Measurements from ENCODE around the gene SDS.

Gene SDS, protein sequence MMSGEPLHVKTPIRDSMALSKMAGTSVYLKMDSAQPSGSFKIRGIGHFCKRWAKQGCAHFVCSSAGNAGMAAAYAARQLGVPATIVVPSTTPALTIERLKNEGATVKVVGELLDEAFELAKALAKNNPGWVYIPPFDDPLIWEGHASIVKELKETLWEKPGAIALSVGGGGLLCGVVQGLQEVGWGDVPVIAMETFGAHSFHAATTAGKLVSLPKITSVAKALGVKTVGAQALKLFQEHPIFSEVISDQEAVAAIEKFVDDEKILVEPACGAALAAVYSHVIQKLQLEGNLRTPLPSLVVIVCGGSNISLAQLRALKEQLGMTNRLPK

DNA sequence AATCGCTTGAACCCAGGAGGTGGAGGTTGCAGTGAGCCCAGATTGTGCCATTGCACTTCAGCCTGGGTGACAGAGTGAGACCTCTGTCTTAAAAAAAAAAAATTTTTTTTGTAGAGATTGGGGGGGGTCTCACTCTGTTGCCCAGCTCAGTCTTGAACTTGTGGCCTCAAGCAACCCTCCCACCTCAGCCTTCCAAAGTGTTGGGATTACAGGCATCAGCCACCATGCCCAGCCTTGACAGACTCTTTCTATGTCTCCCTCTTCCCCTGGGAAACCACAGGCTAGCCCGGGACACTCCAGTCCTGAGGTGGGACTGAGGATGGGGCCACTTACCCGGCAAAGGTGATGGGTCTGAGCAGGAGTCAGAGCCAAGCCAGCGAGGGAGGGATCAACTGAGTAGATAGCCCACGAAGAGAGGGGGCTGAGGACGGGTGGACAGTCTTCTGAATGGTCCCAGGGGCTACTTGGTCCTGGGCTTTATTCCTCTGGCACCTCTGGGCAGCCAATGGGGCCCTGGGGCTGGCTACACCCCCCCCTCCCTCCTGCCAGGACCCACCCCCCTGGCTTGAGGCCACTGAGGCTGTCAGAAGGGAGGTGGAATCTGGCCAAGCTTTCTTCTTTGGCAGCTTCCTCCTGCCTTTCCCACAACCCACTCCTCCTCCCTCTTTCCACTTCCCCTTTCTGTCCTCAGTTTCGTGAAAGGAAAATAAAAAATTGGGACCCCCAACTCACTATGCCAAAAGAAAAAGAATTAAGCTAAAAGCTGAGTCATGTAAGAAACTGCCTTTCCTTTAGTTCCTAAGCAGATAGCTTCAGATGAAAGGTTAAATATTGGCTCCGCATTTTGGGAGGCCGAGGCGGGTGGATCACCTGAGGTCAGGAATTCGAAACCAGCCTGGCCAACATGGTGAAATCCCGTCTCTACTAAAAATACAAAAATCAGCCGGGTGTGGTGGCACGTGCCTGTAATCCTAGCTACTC, at the start of gene SDS:
SDS (minus strand) TSS at position 453 of the 981 bp plus-strand sequence. CDS start 4,179 bp downstream, outside the sequence.
- DNase-seq: no peak

DNA sequence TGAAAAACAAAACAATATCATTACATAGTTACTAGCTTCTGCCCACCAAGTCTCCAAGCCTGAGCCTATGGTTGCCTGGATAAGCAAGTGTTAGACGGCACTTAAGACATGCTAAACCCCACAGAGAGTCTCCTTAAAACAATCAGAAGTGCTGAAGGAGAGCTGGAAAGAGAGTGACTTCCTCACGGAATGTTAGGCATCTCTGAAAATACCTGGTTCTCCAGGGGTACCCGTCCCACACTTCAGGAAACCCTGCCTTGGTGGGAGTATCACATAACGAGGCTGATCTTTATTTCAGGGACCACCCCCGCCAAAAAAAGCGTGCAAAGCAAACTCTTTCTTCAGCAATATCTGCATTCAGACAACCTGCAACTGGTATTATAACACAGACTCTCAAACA, 49.6 kb upstream of the SDS start:
- no peak for DNase-seq

DNA sequence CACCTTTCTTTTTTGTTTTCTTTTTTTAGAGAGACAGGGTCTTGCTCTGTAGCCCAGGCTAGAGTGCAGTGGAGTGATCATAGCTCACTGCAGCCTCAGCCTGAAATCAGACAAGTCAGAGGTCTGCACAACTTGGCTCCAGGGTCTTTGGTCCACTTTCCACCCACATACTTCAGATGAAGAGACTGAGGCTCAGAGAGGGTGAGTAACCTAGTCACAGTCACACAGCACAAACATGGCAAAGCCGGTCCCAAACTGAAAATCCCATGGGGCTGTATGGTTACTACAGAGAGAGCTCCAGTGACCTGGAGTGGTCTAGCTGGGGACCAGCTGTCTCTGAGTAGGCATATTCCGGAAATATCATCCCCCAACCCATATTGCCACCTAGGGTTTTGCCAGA, 48.8 kb upstream of the SDS start:
- DNase-seq: no peak

DNA sequence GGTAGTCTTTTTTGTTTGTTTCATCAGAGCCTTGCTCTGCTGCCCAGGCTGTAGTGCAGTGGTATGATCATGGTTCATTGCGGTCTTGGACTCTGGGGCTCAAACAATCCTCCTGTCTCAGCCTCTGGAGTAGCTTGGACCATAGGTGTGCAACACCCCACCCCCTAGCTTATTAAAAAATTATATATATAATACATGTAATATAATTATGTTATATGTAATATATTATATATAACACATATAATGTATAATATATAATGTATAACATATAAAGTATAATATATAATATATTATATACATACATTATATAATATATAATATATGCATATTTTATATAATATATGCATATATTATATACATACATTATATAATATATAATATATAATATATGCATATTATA, 46.2 kb upstream of the SDS start:
- no peak for DNase-seq

DNA sequence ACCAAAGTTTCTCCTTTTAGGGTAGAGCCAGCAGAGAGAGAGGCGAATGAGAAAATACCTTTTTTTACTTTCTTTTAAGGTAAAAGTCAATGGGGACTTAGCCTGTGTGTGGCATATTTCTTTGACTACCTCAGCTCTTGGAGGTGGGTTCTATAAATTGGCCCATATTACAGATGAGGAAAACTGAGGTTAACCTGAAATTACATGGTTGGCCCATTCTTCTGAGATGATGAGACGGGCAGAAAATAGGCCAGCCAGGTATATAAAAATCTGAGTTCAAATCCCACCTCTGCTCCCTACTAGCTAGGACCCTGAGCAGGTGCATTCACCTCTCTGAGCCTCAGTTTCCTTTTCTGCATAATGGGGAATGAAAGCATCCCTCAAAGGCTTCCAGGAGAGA, 45.6 kb upstream of the SDS start:
- DNase-seq: no peak

DNA sequence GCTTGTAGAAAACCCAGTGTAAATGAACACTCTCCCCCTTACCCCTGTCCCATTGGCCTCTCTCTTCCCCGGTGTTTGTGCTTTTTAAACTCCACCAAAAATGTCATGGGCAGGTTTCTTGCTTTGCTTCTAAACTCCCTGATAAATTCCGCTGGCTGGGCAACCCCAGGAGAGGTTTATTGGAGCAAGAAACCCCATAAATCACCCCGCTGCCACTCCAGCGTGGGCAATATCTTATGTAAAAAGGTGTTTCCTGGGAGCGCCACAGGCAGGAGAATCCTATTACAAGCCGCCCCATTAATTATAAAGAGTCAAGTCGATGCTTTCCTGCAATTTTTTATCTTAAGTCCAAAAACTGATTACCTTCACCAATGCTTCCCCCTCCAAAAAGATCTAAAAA, 45.2 kb upstream of the SDS start:
- no peak for DNase-seq

DNA sequence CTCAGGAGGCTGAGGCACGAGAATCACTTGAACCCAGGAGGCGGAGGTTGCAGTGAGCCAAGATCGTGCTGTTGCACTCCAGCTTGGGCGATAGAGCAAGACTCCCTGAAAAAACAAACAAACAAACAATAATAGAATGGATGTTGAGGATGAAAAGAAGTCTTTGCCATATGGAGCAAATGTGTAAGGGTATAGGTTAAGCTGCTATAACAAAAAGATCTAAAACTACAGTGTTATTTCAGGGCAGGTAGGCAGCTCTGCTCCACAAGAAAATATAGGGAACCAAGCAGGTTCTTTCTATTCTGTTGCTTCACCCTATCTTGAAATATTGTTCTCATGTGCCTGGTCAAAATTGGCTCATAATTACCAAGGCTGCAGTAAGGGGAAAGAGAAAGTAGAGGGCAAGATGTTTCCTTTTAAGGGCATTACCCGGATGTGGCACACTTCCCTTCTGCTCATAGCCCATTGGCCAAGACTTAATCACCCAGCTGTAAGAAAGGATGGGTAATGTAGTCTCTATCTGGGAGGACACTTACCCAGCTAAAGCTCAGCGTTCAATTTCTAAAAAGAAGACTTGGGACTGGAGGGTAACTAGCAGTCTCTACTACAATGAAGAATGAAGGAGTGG, 42.0 kb upstream of the SDS start:
- no peak for DNase-seq

DNA sequence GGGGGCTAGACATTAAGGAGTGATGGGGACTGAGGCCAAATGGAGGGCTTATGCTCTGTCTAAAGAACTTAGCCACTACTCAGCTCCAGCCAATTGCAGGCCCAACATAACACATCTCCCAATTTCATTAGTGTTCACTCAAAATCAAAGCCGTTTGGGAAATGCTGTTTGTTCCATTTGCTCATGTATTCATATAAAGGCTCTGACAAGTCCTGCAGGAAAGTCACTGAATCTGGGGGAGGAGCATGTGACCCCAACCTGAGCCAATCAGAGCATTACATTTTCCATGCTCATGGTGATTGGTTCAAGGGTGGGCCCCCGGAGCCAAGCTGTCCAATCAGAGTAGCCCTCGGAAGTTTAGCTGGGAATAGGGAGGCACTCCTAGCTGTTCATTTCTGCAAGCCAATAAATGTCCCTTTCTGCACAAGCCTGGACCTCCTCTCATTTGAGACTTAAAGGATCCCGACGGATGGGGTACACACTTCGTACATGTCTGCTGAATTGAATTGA, 39.4 kb upstream of the SDS start:
- no peak for DNase-seq

DNA sequence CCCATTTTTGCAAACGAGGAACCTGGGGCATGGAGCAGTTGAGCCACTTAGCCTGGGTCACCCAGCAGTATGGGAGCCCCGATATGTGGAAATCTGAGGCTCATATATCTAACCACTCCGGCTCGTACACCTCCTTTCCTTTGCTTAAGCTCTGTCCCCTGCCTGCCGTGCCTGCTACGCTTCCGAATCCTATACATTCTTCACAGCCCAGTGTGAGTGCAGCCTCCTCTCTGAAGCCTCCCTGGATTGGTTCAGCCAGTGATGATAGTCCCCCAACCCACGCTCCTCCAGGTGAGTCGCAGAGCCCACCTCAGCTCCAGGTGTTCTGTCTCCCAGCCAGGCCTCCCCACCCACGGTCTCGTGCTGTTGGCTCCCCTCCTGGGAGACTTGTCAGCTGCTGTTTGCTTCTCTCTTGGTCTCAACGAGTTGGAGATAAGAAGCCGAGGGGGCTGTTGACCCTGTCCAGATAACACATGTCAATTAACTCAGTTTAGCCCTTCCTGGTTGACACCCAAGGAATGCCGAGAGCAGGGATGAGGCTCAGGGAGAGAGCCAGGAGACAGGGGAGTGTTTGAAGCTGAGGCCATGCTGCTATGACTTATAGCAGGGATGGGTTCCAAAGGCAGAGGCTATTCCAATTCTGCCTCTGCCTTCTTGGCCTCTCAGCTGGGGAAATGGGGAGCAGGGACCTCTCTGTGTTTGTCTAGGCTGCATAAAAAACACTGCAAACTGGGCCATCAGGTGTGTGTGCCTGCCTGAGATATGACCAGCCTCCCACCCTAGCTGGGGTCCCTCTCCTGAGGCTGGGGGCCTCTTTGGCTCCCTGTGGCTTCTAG, 37.5 kb upstream of the SDS start:
- no peak for DNase-seq

DNA sequence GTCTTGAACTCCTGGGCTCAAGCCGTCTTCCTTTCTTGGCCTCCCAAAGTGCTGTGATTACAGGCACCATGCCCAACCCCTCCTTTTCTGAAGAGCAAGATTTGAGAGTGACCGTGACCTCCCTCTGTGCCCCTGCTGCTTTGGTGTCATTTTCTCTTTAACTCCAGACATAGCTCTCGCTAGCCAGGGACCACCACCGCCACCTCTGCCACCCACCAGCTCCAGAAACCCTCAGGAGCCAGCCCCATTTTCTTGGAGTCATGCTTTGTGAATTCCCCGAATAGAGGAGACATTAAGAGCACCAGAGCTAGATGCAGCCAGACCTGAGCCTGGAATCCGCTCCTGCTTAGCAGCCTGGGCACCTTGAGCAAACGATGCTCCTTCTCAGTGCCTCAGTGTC, 36.6 kb upstream of the SDS start:
- no peak for DNase-seq

DNA sequence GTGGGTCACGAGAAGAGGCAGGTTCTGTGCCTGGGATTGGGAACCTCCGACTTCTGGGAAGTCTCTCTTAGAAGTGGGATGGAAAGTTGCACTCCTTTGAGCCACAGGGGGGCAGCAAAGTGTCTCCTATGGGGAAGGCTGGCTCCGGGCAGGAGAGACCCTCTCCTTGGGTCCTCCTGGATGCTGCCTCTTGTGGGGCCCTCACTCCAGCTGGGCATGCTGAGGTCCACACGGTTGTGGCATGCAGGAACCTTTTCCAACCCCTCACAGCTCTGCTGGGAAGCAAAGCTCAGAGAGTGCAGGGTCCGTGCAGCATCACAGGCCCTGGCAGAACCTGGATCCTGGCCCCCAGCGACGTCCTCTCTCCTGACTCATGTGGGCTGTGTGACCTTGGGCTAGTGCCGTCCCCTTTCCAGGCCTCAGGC, 35.9 kb upstream of the SDS start:
- DNase-seq: no peak

DNA sequence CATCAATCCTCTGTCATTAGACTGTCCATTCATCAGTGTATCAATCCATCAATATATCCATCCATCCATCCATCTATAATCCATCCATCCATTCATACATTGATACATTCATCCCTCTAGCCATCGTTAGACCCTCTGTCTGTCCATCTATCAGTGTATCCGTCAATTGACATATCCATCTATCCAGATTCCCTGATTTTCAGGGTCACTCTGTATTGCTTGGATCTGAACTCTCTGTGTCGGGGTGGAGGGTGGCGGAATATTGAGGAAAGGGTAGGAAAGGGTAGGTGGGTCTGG, 35.6 kb upstream of the SDS start:
- DNase-seq: no peak

DNA sequence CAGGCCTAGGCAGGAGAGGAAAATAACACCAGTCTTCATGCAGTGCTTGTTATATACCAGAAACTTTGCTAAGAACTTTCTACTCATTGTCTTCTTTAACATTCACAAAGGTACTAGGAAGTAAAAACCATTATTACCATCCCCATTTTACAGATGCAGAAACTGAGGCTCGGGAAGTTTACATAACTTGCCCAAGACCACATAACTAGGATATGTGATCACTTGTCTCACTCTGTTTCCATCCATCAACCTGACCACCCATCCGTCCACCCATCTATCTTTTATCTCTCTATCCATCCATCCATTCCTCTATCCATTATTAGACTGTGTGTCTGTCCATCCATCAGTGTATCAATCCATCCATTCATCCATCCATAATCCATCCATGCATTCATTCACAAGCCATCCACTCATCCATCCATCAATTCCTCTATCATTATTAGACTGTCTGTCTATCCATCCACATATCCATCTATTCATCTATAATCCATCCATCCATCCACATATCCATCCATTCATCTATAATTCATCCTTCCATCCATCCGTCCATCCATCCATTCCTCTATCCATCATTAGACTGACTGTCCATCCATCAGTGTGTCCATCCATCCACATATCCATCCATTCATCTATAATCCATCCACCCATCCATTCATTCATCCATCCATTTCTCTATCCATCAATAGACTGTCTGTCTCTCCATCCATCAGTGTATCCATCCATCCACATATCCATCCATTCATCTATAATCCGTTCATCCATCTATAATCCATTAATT, 35.0 kb upstream of the SDS start:
- no peak for DNase-seq

DNA sequence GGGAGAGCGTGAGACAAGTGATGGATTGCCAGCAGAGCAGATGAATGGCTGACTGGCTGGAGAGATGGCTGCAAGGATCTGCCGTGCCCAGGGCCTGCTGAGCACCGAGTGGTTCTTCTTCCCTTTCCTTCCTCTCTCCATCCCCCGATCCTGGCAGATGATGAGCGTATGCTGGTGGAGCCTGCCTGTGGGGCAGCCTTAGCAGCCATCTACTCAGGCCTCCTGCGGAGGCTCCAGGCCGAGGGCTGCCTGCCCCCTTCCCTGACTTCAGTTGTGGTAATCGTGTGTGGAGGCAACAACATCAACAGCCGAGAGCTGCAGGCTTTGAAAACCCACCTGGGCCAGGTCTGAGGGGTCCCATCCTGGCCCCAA, 34.0 kb upstream of the SDS start:
- no peak for DNase-seq

DNA sequence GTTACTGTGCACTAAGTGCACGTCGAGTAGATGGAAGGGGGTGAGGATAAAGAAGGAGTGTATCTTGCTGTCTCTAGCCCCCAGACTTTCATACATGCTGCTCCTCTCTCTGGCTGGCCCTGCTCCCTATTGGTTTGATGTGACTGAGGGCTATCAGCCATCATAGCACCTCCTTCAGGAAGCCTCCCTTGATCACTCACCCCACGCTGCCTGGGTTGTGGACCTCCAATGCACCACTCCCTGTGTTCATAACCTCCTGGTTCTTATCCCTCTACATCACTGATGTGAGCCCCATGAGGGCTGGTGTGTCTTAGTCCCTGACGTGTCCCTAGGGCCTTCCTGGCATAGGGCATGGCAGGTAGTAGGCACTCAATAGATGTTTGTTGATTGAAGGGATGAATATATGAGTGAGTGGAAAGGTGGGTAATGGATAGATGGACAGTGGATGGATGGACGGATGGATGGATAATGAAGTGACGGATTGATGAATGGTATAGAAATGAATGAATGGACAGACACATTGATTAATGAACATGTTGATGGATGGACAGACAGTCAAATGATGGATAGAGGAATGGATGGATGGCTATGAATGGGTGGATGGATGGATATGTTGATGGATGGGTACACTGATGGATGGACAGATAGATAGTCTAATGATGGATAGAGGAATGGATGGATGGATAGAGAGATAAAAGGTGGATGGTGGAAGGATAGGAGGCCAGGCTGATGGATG, 33.5 kb upstream of the SDS start:
- DNase-seq: no peak

DNA sequence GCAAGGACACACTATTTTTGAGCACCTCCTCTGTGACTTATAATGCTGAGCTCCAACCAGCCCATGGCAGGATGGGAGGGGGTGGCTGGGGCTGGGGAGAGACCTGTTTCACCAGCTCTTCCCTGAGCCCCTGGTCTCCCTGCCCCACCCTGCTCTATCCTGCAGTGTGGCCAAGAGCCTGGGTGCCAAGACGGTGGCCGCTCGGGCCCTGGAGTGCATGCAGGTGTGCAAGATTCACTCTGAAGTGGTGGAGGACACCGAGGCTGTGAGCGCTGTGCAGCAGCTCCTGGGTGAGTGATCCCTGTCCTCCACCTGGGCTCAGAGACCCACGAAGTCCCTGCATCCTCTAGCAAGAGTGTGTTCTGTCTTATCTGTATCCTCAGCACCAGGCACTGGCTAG, 32.9 kb upstream of the SDS start:
- no peak for DNase-seq

DNA sequence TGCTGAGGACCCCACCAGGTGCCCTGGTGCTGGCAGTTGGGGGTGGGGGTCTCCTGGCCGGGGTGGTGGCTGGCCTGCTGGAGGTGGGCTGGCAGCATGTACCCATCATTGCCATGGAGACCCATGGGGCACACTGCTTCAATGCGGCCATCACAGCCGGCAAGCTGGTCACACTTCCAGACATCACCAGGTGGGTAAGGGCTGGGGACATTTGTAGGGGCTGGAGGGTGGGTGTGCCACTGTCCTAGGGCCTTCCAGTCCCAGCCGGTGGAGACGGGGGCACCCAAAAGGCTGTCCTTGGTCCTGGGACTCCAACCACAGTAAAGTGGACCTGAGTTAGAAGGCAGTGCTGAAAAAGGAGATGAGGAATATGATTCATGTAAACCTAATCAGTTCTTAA, 31.7 kb upstream of the SDS start:
- no peak for DNase-seq

DNA sequence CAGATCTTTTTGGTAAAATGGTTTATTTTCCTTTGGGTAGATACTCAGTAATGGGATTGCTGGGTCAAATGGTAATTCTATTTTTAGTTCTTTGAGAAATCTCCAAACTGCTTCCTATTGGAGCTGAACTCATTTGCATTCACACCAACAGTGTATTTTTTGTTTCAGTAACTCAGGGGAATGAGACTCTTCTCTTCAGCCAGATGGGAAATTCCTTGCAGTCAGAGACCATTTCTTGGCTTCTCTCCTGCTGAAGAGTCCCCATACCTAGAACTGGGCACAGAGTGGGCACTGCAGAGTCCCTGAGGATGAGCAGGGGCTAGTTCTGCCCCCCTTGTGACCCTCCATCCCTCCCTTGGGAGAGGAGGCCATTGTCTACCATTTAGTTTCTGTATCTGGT, 29.3 kb upstream of the SDS start:
- DNase-seq: no peak

DNA sequence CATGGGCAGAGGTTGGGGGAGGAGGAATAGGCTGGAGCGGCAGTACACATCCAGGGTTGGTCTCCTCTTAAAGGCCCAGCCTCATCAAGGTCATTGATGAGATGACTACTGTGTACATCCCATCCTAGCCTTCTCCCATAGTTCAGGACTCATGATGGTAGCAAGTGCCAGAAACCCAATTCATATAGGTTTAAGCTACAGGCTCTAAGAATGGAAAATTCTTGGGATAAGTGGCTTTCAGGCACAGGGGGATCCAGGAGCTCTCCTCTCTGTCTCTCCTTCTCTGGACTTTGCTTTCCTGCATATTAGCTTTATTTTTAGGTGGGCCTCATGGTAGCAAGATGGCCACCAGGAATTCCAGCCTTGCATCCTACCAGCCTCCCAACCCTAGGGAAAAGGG, 24.8 kb upstream of the SDS start:
- DNase-seq: no peak

DNA sequence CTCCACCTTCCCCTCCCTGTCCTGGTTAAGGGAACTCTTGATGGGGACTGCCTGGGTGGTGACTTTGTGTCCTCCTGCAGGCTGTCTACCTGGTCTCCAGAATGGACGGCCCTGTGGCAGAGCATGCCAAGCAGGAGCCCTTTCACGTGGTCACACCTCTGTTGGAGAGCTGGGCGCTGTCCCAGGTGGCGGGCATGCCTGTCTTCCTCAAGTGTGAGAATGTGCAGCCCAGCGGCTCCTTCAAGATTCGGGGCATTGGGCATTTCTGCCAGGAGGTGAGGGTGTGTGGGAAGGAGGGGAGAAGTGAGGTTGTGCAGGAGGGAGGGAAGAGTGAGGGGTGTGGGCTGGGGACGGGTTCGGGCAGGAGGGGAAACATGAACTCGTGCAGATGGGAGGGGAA, 24.2 kb upstream of the SDS start:
- no peak for DNase-seq

DNA sequence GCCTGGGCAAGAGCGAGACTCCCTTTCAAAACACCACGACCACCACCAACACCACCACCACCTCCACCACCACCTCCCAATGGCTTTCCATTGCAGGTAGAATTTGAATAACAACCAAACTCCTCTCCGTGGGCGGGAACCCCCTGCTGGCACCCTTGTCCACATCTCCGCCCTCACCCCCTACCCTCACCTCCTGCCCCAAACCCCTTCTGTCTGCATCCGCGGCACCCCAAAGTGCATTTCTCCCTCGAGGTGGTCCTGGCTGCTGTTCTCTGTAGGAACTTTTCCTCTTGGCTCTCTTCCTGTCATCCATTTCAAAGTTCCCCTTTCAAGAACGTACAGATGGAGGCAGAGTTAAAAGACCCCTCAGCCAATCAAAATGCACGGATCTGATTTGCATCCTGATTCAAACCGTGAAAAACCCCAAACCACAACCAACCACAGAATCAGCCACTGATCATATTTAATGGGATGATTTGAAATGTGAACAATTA, 22.3 kb upstream of the SDS start:
- no peak for DNase-seq

Data from activated T-cell treated with anti-CD3 and anti-CD28 coated beads for 4 hours (primary cell).